HG02943 (cell line): ENCODE measurements around the gene MAML3.

Source experiments
- ATAC-seq: cut with Tn5 transposase; IDR thresholded peaks from one replicate; pipeline ENCODE4 v1.9.1; 2021; ENCODE audit warnings: mild to moderate bottlenecking, low read depth, moderate library complexity; ENCODE audit not compliant: unreplicated experiment

Gene MAML3

DNA sequence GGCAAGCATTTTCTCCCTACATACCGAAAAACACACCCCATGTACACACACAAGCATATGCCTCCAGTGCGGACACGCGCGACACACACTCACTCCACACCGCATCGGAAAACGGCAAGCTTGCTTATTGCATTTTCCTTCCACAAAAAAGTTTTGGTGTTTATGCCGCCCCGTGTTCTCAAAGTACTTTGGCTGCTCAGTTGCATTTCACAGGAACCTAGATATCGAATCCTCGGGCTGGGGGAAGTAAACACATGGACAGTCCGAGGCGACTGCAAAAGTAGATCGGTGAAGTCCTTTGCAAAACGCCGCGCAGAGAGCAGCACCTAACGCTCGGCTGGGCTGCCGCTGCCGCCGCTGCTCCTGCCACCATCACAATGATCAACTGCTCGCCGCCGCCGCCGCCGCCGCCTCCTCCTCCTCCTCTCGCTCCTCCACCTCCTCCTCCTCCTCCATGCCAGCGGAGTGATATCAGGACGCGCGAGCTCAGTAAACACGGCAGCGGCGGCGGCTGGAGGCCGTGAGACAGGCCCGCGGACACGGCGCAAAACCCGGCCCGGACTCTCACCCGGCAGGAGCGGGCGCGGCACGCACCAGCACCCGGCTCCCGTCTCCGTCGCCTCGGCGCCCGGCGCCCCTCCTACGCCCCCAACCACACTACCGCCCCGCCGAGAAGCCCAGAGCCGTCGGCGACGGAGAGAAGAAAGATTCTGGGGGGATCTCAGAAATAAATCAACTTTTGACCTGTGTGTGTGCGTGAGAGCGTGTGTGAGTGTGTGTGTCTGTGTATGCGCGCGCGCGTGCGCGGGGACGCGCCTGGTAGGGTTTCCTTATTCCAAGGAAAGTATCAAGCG lies at the start of gene MAML3:
MAML3 (minus strand) TSS at position 467 of the 854 bp plus-strand sequence. CDS start 857 bp downstream, outside the sequence.
- peak; percentile 47 for ATAC-seq

DNA sequence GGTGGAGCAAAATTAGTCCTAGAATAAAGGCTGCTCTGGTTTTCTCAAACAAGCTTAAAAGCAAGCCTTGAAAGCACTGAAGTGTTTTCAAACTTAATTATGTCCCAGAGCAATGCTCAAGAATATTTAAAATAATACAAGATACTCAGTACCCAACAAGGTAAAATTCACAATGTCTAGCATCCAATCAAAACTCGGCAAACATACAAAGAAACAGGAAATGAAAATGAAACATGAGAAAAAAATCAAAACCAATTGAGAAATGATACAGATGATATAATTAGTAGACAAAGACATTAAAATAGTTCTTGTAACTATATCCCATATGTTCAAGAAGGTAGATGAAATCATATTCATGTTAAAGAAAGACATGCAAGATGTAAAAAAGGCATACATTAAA lies 45.0 kb upstream of the MAML3 start:
- no peak for ATAC-seq

DNA sequence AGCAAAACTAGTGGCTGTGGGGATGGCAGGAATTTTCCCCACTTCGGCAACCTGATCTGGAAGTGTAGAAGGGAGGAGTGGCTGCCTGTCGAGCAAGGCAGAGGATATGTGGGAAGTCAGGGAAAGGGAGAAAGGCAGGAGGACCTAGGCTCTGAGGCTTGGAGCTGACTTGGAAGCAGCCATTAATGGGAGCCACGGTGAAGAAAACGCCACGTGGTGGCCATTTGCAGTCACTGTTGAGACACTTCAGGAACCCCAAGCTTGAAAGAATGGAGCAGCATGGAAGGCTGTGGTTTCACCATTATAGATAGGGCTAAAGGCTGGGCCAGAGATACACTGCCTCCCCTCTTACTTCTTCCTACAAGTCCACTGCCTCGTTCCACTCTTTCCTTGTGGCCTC lies 41.8 kb upstream of the MAML3 start:
- ATAC-seq, result no peak

DNA sequence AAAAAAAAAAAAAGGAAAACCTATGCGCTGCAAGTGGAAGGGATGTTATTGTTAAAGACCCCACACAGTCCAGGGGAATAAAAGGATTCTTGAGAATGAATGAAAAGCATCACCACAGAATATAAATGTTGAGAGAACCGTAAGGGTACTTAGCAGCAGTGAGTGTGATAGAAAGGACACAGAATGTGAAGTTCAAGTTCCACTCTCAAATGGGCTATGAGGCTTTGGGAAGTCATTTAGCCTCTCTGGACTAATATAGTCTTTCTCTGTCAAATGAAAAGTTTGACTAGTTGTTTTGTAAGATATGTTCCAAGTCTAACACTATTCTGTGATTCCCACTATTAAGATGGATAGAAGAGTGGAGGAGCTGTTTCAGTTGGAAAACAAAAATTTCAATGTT lies 35.8 kb upstream of the MAML3 start:
- ATAC-seq, result no peak

GRCh38 chr4:140188975-140189374 lies 35.0 kb upstream of the MAML3 start:
- no peak for ATAC-seq

DNA sequence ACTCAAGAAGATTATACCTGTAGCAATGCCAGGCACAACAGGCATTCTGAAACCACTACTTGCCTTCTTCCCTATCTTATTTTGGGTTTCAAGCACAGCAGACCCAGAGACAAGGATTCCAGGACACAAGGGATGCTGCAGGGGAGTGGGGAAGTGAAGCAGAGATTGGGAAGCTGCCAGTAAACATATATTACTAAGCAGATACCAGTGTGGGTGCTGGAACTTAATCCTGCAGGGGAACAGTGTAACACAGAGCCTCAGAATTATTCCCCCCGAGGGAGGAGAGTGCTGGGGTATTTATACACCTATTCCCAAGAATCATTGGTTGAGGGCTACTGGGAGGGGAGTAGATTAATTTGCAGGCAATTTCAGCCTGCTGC lies 33.3 kb upstream of the MAML3 start:
- no peak for ATAC-seq

GRCh38 chr4:140186651-140187315 lies 32.8 kb upstream of the MAML3 start:
- ATAC-seq, result no peak

- ATAC-seq, result no peak
Measured at GRCh38 chr4:140186082-140186438, 32.1 kb upstream of the MAML3 start.

DNA sequence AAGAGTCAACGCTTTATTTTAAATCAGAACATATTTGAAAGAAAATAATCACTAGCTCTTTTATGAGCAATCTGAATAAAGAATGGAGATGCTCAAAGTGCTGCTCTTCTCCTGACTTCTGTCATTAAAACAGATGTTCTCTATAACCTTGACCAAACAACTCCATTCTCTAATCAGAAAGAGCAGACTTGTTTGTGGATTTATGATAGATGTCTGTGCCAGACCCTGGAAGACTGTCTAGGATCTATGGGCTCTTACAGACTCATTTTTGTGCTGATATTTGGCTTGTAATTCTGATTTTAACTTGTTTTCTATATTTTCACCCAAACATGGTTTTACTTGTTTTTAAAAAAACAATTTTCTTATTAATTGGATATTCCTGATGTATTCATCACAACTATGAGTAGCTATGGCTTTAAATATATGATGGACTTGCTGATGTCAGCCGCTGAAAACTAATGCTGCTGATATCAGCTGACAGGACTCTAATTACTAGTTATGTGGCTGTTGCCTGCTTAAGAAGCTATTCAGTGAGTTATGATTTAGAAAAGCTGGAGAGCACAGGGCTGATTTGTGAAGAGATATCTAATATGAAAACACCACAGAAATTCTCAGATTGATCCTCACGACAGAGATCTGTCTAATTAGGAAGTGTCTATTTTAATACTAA lies 31.6 kb upstream of the MAML3 start:
- no peak for ATAC-seq

GRCh38 chr4:140183270-140183669 lies 29.3 kb upstream of the MAML3 start:
- no peak for ATAC-seq

DNA sequence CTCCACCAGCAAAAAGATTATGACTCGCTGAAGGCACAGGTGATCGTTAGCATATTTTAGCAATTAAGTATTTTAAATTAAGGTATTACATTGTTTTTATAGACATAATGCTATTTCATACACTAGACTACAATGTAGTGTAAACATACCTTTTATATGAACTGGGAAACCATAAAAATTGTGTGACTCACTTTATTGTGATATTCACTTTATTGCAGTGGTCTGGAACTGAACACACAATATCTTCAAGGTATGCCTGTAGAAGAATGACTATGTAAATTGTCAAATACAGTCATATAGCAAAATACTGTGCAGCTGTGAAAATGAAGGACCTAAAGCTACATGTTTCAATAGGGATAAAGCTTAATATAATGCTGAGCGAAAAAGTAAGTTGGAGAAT lies 26.6 kb upstream of the MAML3 start:
- no peak for ATAC-seq

GRCh38 chr4:140176735-140177134 lies 22.8 kb upstream of the MAML3 start:
- no peak for ATAC-seq

GRCh38 chr4:140174543-140174942 lies 20.6 kb upstream of the MAML3 start:
- no peak for ATAC-seq

- ATAC-seq, result no peak
Measured at GRCh38 chr4:140172960-140173359, 19.0 kb upstream of the MAML3 start.

- no peak for ATAC-seq
Measured at GRCh38 chr4:140170299-140170698, 16.3 kb upstream of the MAML3 start.

DNA sequence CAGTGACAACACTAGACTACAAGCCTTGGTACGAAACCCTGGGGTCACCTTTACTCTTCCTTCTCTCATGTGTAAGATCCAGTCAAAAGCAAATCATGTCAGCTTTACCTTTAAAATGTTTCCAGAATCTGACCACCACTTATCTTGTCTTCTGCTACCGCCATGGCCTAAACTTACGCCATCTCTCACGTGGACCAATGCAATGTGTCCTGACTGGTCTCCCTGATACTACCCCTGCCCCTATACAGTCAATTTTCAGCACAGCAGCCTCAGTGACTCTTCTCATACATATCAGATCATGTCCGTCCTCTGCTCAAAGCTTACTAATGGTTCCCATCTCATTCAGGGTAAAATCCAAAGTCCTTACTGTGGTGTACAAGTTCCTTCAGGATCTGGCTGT lies 15.0 kb upstream of the MAML3 start:
- no peak for ATAC-seq

DNA sequence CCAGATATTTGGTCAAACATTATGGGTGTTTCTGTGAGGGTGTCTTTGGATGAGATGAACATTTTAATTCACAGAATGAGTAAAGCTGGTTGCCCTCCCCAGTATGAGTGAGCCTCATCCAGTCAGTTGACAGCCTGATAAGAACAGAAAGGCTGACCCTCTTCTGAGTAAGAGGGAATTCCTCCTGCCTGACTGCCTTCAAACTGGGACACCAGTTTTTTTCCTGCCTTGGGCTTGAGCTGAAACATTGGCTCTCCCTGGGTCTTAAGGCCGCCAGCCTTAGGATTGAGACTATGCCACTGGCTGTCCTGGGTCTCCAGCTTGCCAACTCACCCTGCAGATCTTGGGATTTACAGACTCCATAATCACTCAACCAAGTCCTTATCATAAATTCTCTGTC lies 14.5 kb upstream of the MAML3 start:
- ATAC-seq, result no peak

GRCh38 chr4:140163029-140163810 lies 9.2 kb upstream of the MAML3 start:
- no peak for ATAC-seq

GRCh38 chr4:140162596-140162995 lies 8.6 kb upstream of the MAML3 start:
- no peak for ATAC-seq

GRCh38 chr4:140158365-140159030 lies 4.5 kb upstream of the MAML3 start:
- no peak for ATAC-seq
